NCI-H345 treated with DMSO at 0.1 percent for 48 hours (cell line): Measurements from ENCODE around the gene PCTP.
A peak's percentile ranks its signal among the peaks of the same experiment; 100 is the strongest.

Source experiments
- DNase-seq: peaks from one replicate; lab custom pipeline; 2025; ENCODE audit not compliant: unreplicated experiment; lab: John Stamatoyannopoulos, UW

The PCTP gene

DNA sequence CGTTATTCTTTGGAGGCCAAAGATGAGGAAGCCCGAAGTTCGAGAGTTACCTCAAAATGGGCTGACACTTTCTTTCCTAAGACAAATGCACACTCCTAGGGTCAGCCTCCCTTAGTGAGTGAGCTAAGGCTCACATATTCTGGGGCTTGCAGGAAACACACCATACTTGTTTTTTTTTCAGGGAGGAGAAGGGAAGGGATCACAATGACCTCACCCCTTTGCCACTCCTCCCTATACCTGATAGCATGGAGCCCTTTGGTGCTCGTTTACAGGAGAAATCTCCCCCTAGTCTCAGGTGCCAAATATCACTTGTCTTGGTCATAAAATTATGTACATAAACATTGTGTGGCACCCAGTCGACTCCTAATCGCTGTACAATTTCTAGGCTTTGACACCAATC is 23.6 kb upstream of the PCTP start:
- no peak for DNase-seq

DNA sequence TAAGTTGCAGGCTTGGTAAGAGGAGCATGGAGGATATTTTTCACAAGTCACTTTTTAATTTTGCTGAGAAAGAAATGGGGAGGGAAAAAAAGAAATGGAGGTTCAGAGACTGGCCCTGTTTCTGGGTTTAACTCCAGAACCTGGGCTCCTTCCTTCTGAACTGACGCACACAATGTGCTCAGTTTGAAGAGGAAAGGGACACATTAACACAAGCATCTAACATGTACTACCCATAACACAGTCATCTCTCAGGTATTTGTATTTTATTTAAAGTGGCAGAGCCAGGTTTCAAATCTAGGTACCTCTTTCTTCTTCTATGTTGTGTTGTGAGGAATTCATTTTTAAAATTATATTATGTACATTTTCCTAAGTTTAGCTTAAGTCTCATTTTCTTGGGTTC is 22.9 kb upstream of the PCTP start:
- no peak for DNase-seq

GRCh38 chr17:55728361-55728760 is 22.5 kb upstream of the PCTP start:
- DNase-seq = no peak

GRCh38 chr17:55728833-55729232 is 22.0 kb upstream of the PCTP start:
- no peak for DNase-seq

DNA sequence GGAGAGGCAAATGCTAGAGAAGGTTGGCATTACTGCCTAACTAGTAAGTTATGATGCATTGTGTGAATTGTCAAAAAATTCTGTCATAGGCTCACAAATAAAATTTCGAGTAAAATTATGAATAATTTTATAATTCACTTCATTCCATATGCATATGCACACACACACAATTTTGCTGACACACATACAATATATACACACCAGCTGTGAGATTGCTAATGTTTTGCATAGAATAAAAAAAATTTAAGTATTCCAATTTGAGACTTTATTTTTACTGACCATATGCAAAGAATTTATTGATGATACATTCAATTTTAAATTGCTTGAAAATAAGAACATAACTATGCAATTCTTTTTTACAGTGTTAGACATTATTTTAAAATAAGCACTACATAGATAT is 21.4 kb upstream of the PCTP start:
- no peak for DNase-seq

DNA sequence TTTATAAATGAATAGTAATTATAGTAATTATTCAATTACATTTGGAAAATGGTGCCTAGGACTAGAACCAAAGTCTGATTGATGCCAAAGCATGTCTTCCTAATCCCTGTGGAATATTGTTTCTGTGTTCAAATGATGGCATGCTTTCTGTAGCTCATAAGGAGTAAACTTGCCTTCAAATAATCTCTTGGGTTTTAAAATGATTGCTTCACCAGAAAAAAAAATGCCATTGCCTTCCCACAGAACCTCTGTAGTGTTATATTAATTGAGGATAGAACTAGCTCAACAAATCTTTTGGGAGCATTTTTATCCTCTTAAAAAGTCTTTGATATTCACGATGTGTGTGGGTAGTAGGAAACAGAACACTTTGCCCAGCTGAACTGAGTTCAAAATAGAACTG is 20.5 kb upstream of the PCTP start:
- no peak for DNase-seq

GRCh38 chr17:55730808-55731207 is 20.0 kb upstream of the PCTP start:
- no peak for DNase-seq

DNA sequence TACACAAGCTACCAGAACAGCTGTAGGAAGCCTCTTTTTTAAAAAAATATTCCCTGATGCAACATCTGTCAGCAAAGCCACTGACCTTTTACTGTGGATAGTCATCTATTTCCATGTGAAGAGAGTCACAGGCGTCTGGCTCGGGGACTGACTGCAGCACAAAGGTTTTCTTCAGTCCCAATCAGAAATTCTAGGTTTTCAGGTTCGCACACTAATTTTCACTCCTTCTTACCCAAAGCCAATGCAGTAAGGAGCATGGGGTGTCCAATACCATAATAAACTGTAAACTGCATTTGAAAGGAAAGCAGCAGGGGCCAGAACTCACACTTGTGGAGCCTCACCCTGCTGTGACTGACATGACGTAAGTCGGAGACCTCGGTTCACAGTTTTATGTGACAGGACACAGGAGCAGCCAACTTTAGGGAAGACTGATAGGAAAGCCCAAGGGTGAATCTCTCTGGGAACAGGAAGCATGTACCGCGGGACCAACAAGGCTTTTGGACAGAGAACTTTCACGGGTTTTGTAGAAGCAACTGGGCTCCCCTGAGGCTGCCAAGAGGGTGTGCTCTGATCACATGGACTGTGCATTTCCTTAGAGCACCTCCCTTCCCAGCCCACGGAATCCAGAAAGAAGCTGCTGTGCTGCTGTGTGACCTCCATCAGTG is 19.1 kb upstream of the PCTP start:
- no peak for DNase-seq

DNA sequence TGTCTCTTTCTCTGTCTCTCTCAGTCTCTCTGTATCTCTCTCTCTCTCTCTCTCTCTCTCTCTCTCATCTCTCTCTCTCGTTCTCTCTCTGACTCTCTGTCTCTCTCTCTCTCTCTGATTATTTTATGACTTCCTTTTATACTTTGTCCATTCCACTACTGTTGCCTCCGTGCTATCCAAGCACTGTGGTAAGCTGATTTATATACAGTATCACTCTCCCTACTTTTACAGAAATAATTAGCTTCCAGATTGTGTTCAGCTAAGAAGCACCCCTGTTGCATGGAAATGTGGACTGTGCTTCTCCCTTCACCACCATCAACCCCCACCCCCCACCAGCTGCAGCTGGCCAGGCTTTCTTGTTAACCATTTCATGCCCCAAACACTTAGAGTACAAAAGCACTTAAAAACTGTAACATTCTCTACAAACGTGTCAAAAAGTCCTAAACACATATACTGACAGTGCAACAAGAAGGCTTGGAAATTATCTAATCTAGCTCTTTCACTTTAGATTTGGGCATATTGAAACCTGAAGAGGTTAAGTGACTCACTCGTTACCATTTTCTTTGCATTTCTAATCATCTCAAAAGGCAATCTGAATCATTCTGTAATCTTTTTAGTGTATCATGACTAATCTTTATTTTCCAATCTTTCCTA is 16.6 kb upstream of the PCTP start:
- no peak for DNase-seq

DNA sequence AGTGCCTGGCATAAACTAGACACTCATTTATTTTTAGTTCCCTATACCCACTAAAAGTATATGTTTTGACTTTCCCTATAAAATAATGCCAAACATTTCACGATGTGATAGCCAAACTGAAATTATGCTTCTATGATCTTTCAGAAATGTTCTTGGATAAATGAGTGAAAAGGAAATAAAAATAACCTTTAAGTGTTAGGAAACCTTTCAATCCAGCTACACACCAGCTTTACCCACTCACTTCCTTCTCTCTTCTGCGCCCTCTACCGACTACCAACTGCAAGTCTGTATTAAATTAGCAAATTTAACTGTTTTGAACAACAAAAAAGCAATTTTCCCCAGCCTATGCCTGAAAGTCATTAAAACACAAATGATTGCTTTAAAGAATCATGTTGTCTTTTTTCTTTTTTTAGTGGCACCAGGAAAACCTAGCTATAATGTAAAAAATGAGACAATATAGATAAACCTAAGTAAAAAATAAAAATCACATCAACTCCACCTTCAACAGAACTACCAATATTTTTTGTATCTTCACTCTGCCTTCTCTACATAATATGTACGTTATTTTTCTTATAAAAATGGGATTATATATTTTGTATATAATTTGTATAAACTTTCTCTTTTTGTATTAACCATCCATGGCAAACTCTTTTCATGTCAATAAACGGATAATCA is 15.0 kb upstream of the PCTP start:
- no peak for DNase-seq

DNA sequence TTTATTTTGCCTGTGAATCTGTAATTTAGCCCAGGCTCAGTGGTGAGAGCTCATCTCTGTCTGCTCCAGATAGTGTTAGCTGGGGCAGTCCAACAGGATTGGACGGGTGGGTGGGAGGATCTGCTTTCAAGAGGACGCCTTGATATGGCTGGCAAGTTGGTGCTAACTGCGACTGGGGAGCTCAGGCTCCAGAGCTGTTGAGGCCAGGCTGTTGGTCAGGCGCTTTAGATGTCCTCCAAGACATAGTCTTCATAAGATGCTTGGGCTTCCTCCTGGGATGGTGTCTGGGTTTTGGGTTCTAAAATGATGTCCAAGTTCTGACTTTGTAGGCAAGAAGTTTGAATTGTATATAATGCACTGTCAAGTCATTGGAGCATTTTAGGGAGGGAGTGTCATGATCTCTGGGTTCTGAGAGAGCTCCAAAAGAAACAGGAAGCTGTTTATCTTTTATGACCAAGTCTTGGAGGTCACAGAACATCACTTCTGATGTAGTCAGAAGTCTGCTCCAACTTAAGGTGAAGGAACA is 12.8 kb upstream of the PCTP start:
- DNase-seq = no peak

GRCh38 chr17:55740511-55741355 is 10.1 kb upstream of the PCTP start:
- DNase-seq = no peak

- DNase-seq = no peak
Measured at GRCh38 chr17:55741356-55741700, 9.5 kb upstream of the PCTP start.

DNA sequence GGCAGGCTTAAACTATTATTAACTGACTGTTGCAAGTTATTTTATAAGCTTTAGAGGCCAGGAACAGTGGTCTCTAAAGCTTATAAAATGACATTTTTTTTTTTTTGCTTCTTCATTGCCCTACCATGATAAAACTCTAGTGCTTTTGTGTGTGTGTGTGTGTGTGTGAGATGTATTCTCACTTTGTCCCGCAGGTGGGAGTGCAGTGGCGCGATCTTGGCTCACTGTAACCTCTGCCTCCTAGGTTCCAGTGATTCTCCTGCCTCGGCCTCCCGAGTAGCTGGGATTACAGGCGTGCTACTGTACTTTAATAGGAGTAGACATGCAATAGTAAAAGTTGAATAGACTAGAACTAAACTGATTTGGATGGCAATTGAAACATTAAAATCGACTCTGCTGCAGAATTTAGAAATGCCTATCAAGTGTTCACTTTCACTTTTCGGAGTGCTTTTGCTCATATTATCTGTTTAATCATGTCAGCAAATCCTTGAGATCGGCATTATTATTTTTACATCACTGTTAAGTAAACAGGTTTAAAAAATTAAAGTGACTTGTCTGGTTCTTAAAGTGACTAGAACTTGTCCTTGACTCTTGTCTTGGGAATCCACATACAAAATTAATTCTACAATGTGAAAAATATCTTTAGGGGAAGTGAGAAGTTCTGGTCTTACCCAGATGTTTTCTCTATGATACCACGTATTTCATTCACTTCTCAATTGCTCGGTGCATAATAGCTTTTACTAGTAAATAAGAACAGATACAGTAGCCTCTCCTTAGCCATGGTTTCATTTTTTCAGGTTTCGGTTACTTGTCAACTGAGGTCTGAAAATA is 8.4 kb upstream of the PCTP start:
- DNase-seq = no peak

- peak; percentile 29 for DNase-seq
Measured at GRCh38 chr17:55743103-55743679, 7.7 kb upstream of the PCTP start.

DNA sequence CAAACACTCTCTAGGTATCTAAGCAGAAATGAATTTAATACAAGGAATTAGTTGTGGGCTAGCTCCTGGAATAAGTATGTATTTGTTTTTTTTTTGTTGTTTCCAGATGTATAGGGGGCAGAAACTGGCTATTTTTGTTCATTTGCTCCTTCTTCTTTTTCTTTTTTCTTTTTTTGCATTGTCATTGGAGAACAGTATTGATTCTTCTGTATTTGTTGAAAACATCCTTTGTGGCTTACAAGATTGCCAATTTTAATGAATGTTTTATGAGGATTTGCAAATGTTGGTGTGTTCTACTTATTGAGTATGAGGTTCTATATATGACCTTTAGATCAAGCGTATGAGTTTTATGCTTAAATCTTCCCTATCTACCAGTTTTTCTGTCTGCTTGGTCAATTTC is 5.6 kb upstream of the PCTP start:
- no peak for DNase-seq

- no peak for DNase-seq
Measured at GRCh38 chr17:55746466-55746865, 4.4 kb upstream of the PCTP start.

- DNase-seq = no peak
Measured at GRCh38 chr17:55747209-55747608, 3.6 kb upstream of the PCTP start.

DNA sequence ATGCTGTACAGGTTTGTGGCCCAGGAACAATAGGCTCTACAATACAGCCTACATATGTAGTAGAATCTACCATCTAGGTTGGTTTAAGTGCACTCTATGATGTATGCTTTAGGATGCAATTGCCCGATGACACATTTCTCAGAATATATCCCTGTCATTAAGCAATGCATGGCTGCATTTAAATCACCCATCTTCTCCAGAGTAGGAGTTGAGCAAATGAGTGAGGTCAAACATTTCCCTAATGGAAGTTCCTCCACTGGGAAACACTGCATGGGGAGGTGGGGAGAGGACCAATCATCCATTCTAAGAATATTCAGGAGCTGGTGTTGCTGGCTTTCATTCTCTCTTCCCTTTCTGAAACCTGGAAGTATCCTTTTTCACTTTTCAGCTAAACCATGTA is 2.0 kb upstream of the PCTP start:
- no peak for DNase-seq

GRCh38 chr17:55749985-55750384 is 866 bp upstream of the PCTP start:
- DNase-seq = no peak
